Gastrocnemius medialis (tissue), 4 donors: ENCODE data around the gene PRPS2. TPM values are rescaled to one million over a fixed set of nuclear protein-coding genes. Genes with fewer than 3 reads are reported as not detected.

Experiments
- ATAC-seq, 2 donors: fragments of 150-250 bp; one replicate each; pipeline ENCODE4 v1.9.1; 2016
- DNase-seq, 2 donors: peaks; one replicate each; pipeline ENCODE4 v3.0.0-alpha.2; 2019
- H3K27ac ChIP-seq, 4 donors: fragments of 200-600 bp; sonication (generic); 1 replicate in 1 of 4; 2 replicates in 3 of 4; pipeline ENCODE4 v1.5.1; 2016 to 2018; ENCODE audit warnings: mild to moderate bottlenecking in 2 of 4, moderate library complexity in 1 of 4
- H3K27me3 ChIP-seq, 3 donors: fragments of 200-600 bp; sonication (generic) in 2 of 3; 1 replicate in 1 of 3; 2 replicates in 2 of 3; pipeline versions ENCODE4 v1.5.1 to v1.6.0; 2016 to 2019; ENCODE audit warnings: mild to moderate bottlenecking in 1 of 3, moderate library complexity in 1 of 3
- H3K36me3 ChIP-seq, 2 donors: fragments of 200-600 bp; sonication (generic) in 1 of 2; one replicate each; pipeline ENCODE4 v1.5.1; 2017 to 2018
- H3K4me1 ChIP-seq, 2 donors: fragments of 200-600 bp; sonication (generic) in 1 of 2; one replicate each; pipeline ENCODE4 v1.5.1; 2016 to 2017; ENCODE audit warnings: mild to moderate bottlenecking in 2 of 2
- H3K4me3 ChIP-seq, 4 donors: fragments of 200-600 bp; sonication (generic) in 3 of 4; 1 replicate in 1 of 4; 2 replicates in 3 of 4; pipeline ENCODE4 v1.5.1; 2016 to 2019; ENCODE audit warnings: mild to moderate bottlenecking in 2 of 4
- H3K9me3 ChIP-seq, 3 donors: fragments of 200-600 bp; sonication (generic) in 2 of 3; 1 replicate in 1 of 3; 2 replicates in 2 of 3; pipeline ENCODE4 v1.5.1; 2016 to 2019
- POLR2A ChIP-seq, 2 donors: fragments of 450-650 bp; IDR thresholded peaks; one replicate each; pipeline ENCODE4 v1.6.1; 2017; ENCODE audit warnings: antibody characterized with exemption in 2 of 2, mild to moderate bottlenecking in 2 of 2, moderate library complexity in 2 of 2
- in situ Hi-C, 4 donors: fragments of 200-750 bp; cut with MboI; loops; one replicate each; pipeline versions ENCODE4 v1.15.0 to v1.8.0; 2017; ENCODE audit warnings: low sequenced_read_pairs in 4 of 4
- intact Hi-C: fragments of 100-400 bp; cut with DNase I; formaldehyde crosslinking; loops from one replicate; pipeline ENCODE4 v1.15.1; 2023; ENCODE audit warnings: low total_unique reads
- total RNA-seq, 4 donors: library from RNA; depleted of rRNA; stranded (reverse); fragments of >200 nt; gene quantifications; one replicate each; pipeline versions ENCODE4 v1.1.0 to v1.2.3, GENCODE V29; 2016
- TF ChIP-seq, protein P1 (sequence below), 5 experiments: fragments of 450-650 bp in 3 of 5; fragments of 200-600 bp in 2 of 5; sonication (generic) in 2 of 5; IDR thresholded peaks in 4 of 5; conservative IDR thresholded peaks in 1 of 5; 1 replicate in 4 of 5; 2 replicates in 1 of 5; pipeline ENCODE4 v1.5.1; 2016 to 2019; ENCODE audit warnings: antibody characterized with exemption in 5 of 5, mild to moderate bottlenecking in 3 of 5, moderate library complexity in 3 of 5

The PRPS2 gene
- total RNA-seq, 4 donors from 2014 or later = 0.73 to 1.9 (median 1.3) TPM

- H3K4me3 ChIP-seq = peak overlapping the region; percentile 25 to 53 (median 36)
- no peak for DNase-seq
- in situ Hi-C loops (no loop called here), intact Hi-C loops (no loop called here)
- TF ChIP-seq, protein P1, sequence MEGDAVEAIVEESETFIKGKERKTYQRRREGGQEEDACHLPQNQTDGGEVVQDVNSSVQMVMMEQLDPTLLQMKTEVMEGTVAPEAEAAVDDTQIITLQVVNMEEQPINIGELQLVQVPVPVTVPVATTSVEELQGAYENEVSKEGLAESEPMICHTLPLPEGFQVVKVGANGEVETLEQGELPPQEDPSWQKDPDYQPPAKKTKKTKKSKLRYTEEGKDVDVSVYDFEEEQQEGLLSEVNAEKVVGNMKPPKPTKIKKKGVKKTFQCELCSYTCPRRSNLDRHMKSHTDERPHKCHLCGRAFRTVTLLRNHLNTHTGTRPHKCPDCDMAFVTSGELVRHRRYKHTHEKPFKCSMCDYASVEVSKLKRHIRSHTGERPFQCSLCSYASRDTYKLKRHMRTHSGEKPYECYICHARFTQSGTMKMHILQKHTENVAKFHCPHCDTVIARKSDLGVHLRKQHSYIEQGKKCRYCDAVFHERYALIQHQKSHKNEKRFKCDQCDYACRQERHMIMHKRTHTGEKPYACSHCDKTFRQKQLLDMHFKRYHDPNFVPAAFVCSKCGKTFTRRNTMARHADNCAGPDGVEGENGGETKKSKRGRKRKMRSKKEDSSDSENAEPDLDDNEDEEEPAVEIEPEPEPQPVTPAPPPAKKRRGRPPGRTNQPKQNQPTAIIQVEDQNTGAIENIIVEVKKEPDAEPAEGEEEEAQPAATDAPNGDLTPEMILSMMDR (IDR thresholded peaks at IDR 0.05 in 4 of 5, conservative IDR thresholded peaks at IDR 0.05 in 1 of 5) = no peak
- no peak for TF ChIP-seq POLR2A (IDR thresholded peaks at IDR 0.05)
- peaks cover 0 to 9% (median 0%) of the 10 kb centered on the region in 3 donors for H3K27me3 ChIP-seq
- no peaks in the 10 kb centered on the region for H3K9me3 ChIP-seq
- no peaks in the 10 kb centered on the region for H3K4me1 ChIP-seq
- H3K27ac ChIP-seq = no peak overlapping the region
- no peak for ATAC-seq
- no peaks in the 10 kb centered on the region for H3K36me3 ChIP-seq
Observed at GRCh38 chrX:12790885-12791256, 341 bp upstream of the PRPS2 start.

DNA sequence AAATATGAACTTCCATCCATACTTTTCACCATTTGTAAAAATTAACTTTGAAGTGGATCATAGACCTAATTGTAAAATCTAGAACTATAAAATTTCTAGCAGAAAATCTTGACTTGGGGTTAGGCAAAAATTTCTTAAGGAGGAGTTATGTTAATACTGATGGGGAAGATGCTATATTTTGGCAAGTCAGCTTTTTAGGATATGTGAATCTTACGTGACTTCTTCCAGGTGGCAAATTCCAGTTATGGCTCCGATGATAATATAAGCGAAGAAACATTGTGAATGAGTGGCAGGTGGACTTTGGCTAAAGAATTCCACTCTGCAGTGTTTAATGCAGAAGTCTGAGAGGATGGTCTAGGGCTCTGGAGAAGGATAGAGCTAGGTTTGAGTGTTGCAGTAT lies 1.5 kb downstream of the PRPS2 start:
- no peaks in the 10 kb centered on the region for H3K4me1 ChIP-seq
- DNase-seq (no peak), ATAC-seq (no peak)
- intact Hi-C loops = no loop called here
- in situ Hi-C loops = no loop called here
- H3K36me3 ChIP-seq = no peaks in the 10 kb centered on the region
- peaks cover 0 to 9% (median 0%) of the 10 kb centered on the region in 3 donors for H3K27me3 ChIP-seq
- TF ChIP-seq, protein P1 (IDR thresholded peaks at IDR 0.05 in 4 of 5, conservative IDR thresholded peaks at IDR 0.05 in 1 of 5) = no peak
- TF ChIP-seq POLR2A (IDR thresholded peaks at IDR 0.05) = no peak
- H3K9me3 ChIP-seq = no peaks in the 10 kb centered on the region
- H3K4me3 ChIP-seq = no peak overlapping the region
- no peak overlapping the region for H3K27ac ChIP-seq

GRCh38 chrX:12794654-12795053 lies 3.4 kb downstream of the PRPS2 start:
- intact Hi-C loops (no loop called here), in situ Hi-C loops (no loop called here)
- DNase-seq (no peak), ATAC-seq (no peak)
- no peak for TF ChIP-seq POLR2A (IDR thresholded peaks at IDR 0.05)
- TF ChIP-seq, protein P1 (IDR thresholded peaks at IDR 0.05 in 4 of 5, conservative IDR thresholded peaks at IDR 0.05 in 1 of 5) = no peak
- Histone ChIP-seq H3K9me3 (no peaks in the 10 kb centered on the region), H3K36me3 (no peaks in the 10 kb centered on the region), H3K4me3 (no peak overlapping the region), H3K27me3 (peaks cover 0 to 9% (median 0%) of the 10 kb centered on the region in 3 donors), H3K27ac (no peak overlapping the region), H3K4me1 (no peaks in the 10 kb centered on the region)

DNA sequence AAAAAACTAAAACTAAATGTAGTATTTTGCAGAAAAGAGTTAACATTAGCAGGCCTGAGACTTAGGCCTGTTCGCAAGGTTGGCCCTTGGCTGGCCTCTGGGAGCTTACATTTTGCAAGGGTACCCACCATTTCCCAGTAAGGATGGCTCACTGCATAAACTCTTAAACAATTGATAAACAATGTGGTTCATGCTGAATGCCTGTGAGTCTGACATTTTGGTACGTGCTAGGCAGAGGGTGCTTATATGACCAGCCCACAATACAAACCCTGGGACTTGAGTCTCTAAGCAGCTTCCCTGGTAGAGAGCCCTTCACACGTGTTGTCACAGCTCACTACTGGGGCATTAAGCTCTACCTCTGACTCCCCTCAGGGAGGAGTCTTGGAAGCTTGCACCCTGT lies 7.4 kb downstream of the PRPS2 start:
- TF ChIP-seq, protein P1 (IDR thresholded peaks at IDR 0.05 in 4 of 5, conservative IDR thresholded peaks at IDR 0.05 in 1 of 5) = no peak
- TF ChIP-seq POLR2A (IDR thresholded peaks at IDR 0.05) = no peak
- intact Hi-C loops = no loop called here
- no peak for ATAC-seq

GRCh38 chrX:12799118-12799517 lies 7.9 kb downstream of the PRPS2 start:
- TF ChIP-seq, protein P1 (IDR thresholded peaks at IDR 0.05 in 4 of 5, conservative IDR thresholded peaks at IDR 0.05 in 1 of 5) = no peak
- TF ChIP-seq POLR2A (IDR thresholded peaks at IDR 0.05) = no peak
- Histone ChIP-seq H3K4me3 (no peak overlapping the region), H3K36me3 (no peaks in the 10 kb centered on the region), H3K27ac (no peak overlapping the region), H3K27me3 (no peaks in the 10 kb centered on the region), H3K9me3 (no peaks in the 10 kb centered on the region), H3K4me1 (no peaks in the 10 kb centered on the region)
- ATAC-seq = no peak
- DNase-seq = no peak
- intact Hi-C loops = no loop called here
- in situ Hi-C loops = no loop called here

More for the DNA sequence above, 7.4 kb downstream of the PRPS2 start:
- in situ Hi-C loops = no loop called here
- DNase-seq = no peak
- H3K36me3 ChIP-seq = no peaks in the 10 kb centered on the region
- H3K4me3 ChIP-seq = no peak overlapping the region
- H3K27ac ChIP-seq = no peak overlapping the region
- H3K27me3 ChIP-seq = no peaks in the 10 kb centered on the region
- no peaks in the 10 kb centered on the region for H3K4me1 ChIP-seq
- H3K9me3 ChIP-seq = no peaks in the 10 kb centered on the region
